GM19239 (cell line): ENCODE data around the gene APOB.

ENCODE experiments used
- DNase-seq: peaks from one replicate; pipeline ENCODE4 v3.0.0; 2011; ENCODE audit warnings: low spot score; ENCODE audit not compliant: insufficient read length
- FAIRE-seq: peaks from 2 replicates; lab custom pipeline; 2011; peaks lifted over from hg19 to GRCh38; lab: Jason Lieb, UNC

The APOB gene

DNA sequence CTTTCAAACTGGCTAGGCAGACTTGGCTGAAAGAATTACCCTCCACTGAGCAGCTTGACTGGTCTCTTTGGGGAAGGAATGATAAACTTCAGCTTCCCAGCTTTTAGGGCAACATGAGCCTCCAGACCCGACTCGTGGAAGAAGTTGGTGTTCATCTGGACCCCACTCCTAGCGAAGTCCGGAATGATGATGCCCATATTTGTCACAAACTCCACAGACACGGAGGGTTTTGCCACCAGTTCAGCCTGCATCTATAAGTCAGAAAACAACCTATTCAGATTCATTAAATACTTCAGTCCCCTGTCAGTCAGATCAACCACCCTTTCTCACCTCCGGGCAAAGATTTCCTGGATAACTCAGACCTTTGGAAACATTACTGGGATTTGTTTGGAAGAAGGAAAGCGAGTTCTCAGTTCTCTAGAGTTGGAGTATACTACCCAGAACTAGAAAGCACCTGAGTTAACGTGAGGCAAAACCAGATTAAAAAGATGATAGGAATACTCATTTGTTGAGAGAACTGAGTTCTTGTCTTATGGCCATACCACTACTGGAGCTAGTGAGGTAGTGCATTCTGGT, 21.0 kb downstream of the APOB start:
- DNase-seq: no peak
- no peak for FAIRE-seq

DNA sequence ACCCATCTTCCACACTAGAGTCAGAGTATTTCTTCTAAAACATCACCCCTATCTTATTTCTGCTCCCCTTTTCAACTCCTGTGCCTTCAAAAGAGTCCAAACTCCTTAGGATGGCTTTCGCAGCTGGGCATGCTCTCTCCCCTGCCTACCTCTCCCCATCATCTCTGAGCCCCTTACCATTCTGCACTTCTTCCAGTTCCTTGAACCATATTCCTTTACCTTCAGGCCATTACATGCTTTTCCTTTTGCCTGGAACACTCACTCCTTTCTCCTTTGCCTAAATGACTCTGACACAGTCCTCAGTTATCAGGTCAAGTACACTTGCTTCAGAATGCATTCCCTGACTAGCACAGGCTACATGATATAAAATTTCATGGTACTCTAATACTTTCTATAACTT, 22.4 kb downstream of the APOB start:
- DNase-seq (no peak), FAIRE-seq (no peak)

DNA sequence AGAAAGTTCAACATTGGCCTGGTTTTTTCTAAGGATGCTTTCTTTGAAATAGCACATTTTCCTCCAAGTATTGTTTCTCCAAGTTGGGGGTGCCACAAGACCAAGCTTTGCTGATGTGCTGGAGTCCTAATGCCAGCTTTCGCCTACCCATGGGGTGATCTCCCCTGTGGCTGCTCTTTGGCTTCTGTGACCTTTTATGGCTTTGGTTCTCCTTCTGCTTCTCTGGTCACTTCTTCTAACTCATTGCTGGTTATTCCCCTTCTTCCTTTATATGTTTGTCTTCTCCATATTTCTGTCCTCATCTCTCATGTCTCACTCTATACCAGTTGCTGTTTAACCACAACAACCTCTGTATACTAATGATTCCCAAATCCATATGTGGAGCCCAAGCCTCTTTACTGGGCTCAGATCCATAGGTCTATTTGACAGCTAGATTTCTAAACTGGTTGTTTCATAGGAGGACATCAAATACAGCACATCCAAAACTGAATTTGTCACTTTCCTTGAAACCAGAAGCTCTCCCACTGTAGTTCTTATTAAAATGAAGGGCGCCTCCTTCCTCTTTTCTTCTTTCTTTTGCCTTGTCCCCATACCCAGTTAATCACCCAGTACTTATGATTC, 23.1 kb downstream of the APOB start:
- no peak for FAIRE-seq
- no peak for DNase-seq

DNA sequence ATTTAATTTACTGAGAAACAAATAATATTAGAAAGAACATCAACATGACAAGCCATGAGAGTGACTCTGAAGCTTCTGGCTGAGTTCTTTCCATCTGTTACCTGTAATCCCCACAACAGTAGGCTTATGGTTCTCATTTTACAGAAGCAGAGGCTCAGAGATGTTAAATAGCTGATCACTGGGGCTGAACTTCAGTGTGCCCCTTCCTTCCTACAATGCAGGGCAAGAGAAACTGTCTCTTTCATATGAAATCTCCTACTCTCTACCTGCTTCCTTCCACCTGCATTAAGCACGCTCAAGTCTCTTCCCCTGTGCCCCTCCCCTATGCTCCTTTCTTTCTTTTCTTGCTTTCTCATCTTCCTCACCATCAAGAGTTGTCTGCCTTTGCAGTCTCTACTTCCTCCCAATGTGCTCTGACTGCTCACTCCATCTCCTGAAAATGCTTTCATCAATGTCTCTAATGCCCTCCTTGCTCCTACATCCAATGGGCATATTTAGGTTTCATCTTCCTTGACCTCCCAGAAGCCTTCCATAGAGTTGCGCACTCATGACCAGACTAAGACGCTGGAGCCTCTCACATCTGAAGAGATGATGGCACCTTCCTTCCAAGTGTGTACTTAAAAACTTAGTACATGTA, 23.7 kb downstream of the APOB start:
- no peak for FAIRE-seq
- DNase-seq: no peak

DNA sequence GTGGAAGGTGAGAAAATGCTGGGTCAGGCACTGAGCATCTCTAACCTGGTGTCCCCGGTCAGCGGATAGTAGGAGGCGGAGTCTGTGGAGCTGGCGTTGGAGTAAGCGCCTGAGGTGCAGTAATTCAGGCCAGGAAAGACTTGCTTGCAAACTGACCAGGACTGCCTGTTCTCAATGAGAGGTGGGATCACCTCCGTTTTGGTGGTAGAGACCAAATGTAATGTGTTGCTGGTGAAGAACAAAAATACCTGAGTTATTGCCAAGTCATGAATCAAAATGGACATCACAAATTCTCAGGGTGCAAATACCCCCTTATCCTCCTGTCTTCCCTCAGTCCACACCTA, 24.2 kb downstream of the APOB start:
- no peak for DNase-seq
- no peak for FAIRE-seq

DNA sequence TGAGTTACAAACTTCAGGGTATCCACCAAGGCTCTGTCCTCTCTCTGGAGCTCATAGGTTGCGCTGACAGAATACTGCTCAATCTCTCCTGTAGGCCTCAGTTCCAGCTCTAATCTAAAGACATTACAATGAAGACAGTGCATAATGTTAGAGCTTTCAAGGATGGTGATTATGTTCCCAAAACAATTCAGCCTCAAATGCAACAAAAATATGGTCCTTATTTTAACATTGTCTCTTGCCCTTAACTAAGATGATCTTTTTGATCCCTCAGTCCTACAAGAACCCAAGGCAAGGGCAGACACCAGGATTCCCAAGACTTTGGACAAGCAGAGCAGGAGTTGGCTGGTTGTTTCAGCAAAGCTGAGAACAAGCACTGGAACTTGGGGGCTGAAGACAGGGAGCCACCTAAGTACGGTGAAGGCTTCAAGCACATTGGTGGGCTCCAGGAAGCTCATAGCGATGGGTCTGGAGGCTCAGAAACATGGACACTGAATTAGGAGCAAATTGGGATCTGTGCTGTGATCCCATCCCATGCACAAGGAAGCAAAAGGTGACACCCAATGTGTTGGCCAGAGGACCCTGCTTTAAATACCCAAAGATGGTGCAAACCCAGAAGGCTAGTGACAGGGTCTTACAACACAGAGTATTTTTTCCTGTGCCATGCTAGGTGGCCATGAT, 24.7 kb downstream of the APOB start:
- FAIRE-seq: no peak
- no peak for DNase-seq

DNA sequence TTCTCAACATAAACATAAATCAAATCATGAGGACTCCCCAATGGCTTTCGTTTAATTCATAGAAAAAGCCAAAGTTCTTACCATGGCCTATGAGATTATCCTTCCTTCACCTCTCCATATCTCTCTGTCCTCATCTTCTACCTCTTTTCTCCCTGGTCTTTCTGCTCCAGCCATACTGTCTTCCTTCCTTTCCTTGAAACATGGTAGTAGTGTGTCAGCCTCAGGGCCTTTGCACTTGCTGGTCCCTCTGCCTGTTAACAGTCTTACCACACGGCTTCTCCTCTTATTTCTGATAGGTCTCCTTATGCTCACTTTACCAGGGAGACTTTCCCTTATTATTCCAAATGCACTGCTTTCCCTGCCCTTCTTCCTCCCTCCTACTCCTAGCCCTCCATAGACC, 25.6 kb downstream of the APOB start:
- FAIRE-seq: no peak

DNA sequence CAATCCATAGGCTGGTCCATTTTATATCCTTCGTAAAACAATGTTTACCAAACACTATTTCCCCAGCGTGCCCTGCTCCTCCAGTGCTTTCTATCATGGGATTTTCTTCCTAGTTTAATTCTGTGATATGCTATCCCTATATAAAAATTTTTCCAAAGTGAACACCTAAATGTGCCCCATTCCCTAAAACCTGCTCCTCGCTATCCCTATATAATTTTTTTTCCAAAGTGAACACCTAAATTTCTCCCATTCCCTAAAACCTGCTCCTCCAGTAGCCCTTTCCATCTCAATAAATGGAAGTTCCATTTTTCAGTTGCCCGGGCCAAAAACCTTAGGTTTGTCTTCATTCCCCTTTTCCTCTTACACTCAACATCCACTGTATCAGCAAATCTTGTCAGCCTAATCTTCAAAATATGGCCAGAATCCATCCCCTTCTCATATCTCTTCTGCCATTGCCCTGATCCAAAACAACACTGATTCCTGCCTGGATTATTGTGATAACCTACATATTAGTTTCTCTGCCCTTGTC, 26.1 kb downstream of the APOB start:
- FAIRE-seq: no peak

More for the DNA sequence above, 25.6 kb downstream of the APOB start:
- DNase-seq: no peak

DNA sequence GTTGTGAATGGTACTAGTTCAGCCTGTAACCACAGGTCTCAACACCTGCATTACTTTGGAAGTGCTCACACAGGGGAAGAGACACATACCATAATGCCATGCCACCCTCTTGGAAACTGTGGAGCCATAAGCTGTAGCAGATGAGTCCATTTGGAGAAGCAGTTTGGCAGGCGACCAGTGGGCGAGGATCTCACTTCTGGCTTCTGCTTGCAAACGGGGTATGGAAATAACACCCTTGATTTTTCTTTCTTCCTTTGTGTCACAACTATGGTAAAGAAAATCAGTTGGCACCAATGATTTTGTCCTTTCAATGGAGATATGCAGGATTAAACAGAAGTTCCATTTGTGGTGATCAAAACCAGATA, 28.6 kb downstream of the APOB start:
- DNase-seq (no peak), FAIRE-seq (no peak)

More for the DNA sequence above, 26.1 kb downstream of the APOB start:
- DNase-seq: no peak

DNA sequence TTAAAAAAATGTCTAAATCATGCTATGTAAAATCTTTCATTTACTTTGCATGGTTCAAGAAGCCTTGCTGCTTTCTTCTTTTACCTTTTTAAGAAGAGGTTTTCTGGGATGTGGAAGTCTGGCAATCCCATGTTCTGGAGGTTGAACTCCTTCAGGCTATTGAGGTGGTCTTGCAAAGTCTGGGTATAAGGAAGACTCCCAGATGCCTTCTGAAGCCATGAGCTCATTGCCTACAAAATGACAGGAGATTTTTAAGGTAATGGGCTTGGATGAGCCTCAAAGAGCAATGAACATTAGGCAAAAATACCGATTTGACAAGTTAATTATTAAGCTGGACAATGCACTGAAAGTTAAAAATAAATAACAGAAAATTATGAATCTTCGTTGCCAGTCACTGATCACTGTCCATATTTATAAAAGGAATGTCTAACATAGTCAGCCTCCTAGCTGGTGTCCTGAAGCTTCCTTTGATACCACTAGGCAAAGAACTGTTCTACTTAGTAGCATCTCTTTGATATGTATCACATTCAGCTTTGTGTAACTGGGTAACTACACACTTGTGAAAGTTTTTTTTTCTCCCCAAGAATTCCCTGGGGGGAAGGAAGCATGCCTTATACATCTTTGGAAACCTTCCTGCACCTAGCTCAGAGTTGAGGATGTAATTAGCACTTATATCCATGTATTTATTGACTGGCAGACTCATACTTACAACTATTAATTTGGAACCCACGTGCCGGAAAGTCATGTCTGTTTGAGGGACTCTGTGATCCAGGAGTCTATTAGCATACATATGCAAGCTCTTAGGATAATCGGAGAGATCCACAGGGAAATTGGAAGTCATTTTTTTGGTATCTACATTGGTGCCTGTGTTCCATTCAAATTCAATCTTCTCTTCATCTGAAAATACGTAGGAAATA, 29.3 kb downstream of the APOB start:
- DNase-seq: no peak
- FAIRE-seq: no peak

DNA sequence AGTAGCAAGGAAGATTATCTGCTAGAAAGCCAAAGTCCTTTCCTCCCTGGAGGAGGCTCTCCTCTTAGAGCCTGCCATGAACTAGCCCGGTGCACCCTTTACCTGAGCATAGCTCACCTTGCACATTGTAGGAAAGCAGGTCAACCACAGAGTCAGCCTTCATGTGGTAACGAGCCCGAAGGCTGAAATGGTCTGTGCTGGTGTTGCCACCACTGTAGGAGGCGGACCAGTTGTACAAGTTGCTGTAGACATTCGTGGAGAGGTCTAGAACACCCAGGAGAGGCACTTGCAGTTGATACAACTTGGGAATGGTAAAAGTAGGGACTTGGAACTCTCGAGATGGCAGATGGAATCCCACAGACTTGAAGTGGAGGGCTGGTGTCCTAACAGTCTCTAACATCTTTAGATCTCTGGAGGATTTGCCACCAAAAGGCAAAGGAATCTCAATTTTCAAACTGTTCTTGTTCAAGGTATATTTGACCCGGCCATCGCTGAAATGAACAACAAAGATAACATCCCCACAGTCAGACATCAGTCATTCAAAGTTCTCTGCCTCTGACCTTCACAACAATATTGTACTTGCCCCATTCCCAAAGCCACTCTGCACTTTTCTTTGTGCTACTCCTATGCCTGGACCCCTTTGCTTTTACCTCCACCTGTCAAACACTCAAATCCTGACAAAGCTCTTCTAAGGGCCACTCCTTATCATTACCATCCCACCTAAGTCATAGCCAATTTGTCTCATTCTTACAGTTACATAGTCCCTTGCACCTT, 30.6 kb downstream of the APOB start:
- DNase-seq (no peak), FAIRE-seq (no peak)

DNA sequence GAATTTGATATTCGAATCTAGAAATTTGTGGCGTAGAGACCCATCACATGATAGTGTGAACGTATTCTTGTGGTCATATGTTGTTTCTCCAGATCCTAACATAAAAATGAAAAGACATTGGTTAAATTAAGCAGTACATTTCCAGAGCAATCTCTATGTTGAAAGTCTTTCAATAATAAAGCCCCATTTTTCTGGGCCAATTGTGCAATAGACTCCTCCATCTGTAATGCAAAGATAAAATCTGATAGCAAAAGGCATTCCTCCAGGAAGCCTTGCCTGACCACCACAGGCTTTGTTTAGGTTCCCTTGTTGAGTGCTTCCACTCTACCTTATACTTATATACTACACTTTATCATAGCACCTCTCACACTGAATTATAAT, 31.3 kb downstream of the APOB start:
- DNase-seq (no peak), FAIRE-seq (no peak)

DNA sequence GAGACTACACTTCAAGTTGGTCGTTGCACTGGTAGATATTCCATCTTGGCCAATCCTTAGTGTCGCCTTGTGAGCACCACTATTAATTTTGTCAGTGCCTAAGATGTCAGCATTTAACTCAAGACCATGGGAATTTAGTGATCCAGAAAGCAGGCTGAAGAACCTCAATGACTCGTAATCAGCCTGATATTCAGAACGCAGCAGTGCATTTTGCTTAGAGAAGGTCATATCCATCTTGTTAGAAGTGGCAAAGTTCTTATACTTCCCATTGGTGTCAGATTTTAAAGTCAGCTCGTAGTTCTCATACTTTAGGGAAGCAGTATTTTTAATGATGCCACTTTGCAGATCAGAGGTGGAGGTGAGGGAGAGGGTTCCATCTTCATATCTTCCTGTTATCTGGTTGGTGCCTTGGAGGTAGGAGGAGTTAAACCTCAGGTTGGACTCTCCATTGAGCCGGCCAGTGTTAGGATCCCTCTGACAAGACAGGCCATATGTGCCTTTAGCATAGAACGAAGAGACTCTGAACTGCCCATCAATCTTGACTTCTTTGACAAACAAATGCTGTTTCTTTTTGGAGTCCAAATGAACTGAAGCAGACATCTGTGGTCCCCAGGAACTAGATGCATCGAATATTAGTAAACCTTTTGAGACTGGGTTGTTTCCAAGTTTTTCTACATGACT, 31.9 kb downstream of the APOB start:
- DNase-seq (no peak), FAIRE-seq (no peak)

DNA sequence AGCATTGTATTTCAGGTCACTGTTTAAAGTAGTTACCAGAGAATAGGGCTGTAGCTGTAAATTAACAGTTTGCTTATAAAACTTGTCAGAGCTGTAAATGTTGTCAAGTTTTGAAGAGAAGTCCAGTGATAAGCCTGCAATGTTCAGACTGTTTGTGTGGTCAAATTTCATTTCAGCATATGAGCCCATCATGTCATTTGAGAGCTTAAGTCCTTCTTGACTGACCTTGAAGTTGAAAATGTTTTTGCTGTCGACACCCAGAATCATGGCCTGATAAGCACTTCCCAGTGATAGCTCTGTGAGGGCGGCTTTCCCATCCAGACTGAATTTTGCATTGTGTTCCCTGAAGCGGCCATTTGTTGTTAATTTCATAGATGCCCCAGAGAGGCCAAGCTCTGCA, 32.4 kb downstream of the APOB start:
- FAIRE-seq: no peak
- no peak for DNase-seq

DNA sequence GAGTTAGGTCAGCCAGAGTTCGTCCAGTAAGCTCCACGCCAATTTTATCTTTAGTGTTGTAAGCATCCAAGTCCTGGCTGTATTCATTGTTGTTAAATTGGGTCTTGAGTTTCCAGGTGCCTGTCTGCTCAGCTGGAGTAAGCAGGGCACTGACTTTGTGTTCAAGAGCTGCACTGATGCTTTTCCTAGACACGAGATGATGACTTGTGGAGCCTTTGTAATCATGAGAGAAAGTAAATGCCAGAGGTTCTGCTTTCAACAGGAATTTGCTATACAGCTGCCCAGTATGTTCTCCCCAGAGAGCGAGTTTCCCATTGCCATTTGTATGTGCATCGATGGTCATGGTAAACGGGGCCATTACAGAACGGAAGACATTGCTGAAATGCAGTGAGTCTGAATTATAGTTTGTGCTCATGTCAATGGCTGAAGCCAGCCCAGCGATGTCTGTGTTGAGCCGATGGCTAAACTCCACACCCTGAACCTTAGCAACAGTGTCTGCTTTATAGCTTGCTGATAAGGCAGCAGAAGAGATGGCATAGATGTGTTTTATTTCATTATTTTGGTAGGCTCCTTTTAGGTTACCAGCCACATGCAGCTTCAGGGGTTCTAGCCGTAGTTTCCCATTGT, 32.9 kb downstream of the APOB start:
- DNase-seq (no peak), FAIRE-seq (no peak)

DNA sequence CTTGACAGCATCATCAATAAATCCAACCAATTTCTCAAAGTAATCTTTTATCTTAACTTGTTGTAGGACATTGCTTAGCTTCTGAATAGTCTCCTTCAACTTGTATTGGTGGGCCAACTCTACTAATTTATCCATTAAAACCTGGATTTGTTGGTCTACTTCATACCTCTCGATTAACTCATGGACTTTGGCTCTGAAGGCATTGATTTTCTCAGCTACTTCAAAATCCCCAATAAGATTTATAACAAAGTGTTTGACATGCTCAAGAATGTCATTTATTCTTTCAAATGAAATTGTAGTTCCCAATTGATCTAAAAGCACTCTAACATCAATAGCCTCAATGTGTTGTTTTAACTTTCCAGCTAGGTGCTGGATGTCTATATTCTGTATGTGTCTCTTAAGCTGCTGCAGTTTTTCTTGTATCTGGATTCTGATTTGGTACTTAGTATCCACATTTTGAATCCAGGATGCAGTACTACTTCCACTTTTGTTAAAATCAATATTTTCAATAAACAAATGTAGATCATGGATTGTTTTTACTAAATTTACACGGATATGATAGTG, 34.1 kb downstream of the APOB start:
- FAIRE-seq: no peak

DNA sequence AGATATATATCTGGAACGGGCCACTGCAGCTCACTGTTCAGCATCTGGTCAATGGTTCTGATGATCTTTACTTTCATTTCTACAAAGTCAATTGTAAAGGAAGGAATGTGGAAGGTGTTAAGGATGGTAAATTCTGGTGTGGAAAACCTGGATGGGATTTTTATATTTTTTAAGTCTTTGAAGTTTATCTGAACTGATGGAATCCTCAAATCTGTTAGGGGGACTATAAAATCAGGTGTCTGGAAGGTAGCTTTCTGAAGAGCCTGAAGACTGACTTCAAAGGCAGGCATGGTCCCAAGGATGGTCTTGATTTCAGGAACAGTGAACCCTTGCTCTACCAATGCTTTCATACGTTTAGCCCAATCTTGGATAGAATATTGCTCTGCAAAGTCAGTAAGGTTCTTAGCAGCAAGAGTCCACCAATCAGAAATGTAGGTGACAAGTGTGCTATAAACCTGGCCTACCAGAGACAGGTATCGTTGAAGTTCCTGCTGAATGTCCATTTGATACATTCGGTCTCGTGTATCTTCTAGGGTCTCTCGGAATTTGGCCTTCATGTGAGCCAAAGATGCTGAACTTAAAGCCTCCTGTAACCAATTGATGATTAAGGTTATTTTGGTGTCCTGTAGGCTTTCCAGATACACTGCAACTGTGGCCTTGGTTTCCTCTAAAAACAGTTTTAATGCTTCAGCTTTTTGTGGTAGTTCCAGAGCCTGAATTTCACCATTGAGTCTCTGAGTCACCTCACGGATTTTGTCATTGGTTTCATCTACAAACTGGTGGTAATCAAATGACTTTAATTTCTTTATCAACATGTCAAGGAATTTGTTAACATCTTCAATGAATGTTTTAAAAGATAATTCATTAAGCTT, 34.8 kb downstream of the APOB start:
- FAIRE-seq (no peak), DNase-seq (no peak)

More for the DNA sequence above, 34.1 kb downstream of the APOB start:
- no peak for DNase-seq
